ENCODE data around the gene ATP1B3. TPM values are rescaled to one million over a fixed set of nuclear protein-coding genes. Genes with fewer than 3 reads are reported as not detected.
"Not testable (repeated sequence)": the region's sequence is repeated elsewhere in the genome, so short reads cannot be mapped to it uniquely, and the experiment has no call there.

ATP1B3 gene
- total RNA-seq, 2 donors from 2014 or later, result 13.2 to 28.0 TPM

- Histone ChIP-seq H3K27ac (no peak overlapping the region), H3K36me3 (replicated peaks in 1 of 2; ENCODE audit: insufficient read depth in 1 of 2, low read depth in 2 of 2) (peaks cover 0 to 2% of the 10 kb centered on the region in 2 donors), H3K9me3 (no peaks in the 10 kb centered on the region), H3K27me3 (no peaks in the 10 kb centered on the region), H3K4me1 (no peaks in the 10 kb centered on the region), H3K4me3 (no peak overlapping the region)
- DNase-seq, result no peak
- intact Hi-C loops (cut with DNase I), result loop anchor here (10.0 kb wide), 1 partner anchor 309 kb away; no protein-coding TSS in a partner anchor
- ATAC-seq, result no peak
- 35 to 63% methylated on average over 1 of the region's 1 CpG for WGBS, 2 donors
- TF ChIP-seq CTCF (IDR thresholded peaks at IDR 0.05) (no peak), POLR2A (IDR thresholded peaks at IDR 0.05) (no peak)
These were observed 89.0 kb downstream of the ATP1B3 start for GRCh38 chr3:141965471-141965870.

- TF ChIP-seq POLR2A (IDR thresholded peaks at IDR 0.05), result no peak
- TF ChIP-seq CTCF (IDR thresholded peaks at IDR 0.05), result no peak
- ATAC-seq, result no peak
- WGBS, 2 donors, result 81 to 84% methylated on average over 6 of the region's 6 CpGs
These were observed 93.3 kb downstream of the ATP1B3 start for GRCh38 chr3:141969711-141970110.

GRCh38 chr3:141971571-141971970, 95.1 kb downstream of the ATP1B3 start:
- no peaks in the 10 kb centered on the region for H3K27me3 ChIP-seq
- DNase-seq, result no peak
- no peak for TF ChIP-seq POLR2A (IDR thresholded peaks at IDR 0.05)
- TF ChIP-seq CTCF (IDR thresholded peaks at IDR 0.05), result no peak
- no peak overlapping the region for H3K4me3 ChIP-seq
- no peaks in the 10 kb centered on the region for H3K4me1 ChIP-seq
- no peaks in the 10 kb centered on the region for H3K9me3 ChIP-seq
- no peaks in the 10 kb centered on the region for H3K36me3 ChIP-seq (replicated peaks in 1 of 2; ENCODE audit: insufficient read depth in 1 of 2, low read depth in 2 of 2)
- intact Hi-C loops (cut with DNase I), result no loop called here
- no peak for ATAC-seq
- WGBS, 2 donors, result 91 to 96% methylated on average over 1 of the region's 1 CpG
- no peak overlapping the region for H3K27ac ChIP-seq

More at GRCh38 chr3:141969711-141970110, 93.3 kb downstream of the ATP1B3 start:
- no peak overlapping the region for H3K4me3 ChIP-seq
- no peaks in the 10 kb centered on the region for H3K9me3 ChIP-seq
- no peak overlapping the region for H3K27ac ChIP-seq
- no peak for DNase-seq
- H3K36me3 ChIP-seq (replicated peaks in 1 of 2; ENCODE audit: insufficient read depth in 1 of 2, low read depth in 2 of 2), result no peaks in the 10 kb centered on the region
- intact Hi-C loops (cut with DNase I), result loop anchor here (10.0 kb wide), 1 partner anchor 305 kb away; no protein-coding TSS in a partner anchor
- H3K27me3 ChIP-seq, result no peaks in the 10 kb centered on the region
- H3K4me1 ChIP-seq, result no peaks in the 10 kb centered on the region

GRCh38 chr3:141972399-141972798, 96.0 kb downstream of the ATP1B3 start:
- H3K27ac ChIP-seq, result no peak overlapping the region
- DNase-seq (no peak), ATAC-seq (no peak)
- H3K9me3 ChIP-seq, result no peaks in the 10 kb centered on the region
- intact Hi-C loops (cut with DNase I), result no loop called here
- H3K4me3 ChIP-seq, result no peak overlapping the region
- H3K4me1 ChIP-seq, result no peaks in the 10 kb centered on the region
- no peaks in the 10 kb centered on the region for H3K36me3 ChIP-seq (replicated peaks in 1 of 2; ENCODE audit: insufficient read depth in 1 of 2, low read depth in 2 of 2)
- no peaks in the 10 kb centered on the region for H3K27me3 ChIP-seq
- TF ChIP-seq POLR2A (IDR thresholded peaks at IDR 0.05) (no peak), CTCF (IDR thresholded peaks at IDR 0.05) (no peak)
- WGBS, 2 donors, result 98 to 100% methylated on average over 2 of the region's 2 CpGs

- H3K4me1 ChIP-seq; H3K4me3 ChIP-seq; H3K27me3 ChIP-seq; DNase-seq; H3K9me3 ChIP-seq; ATAC-seq; intact Hi-C loops (cut with DNase I); H3K27ac ChIP-seq; H3K36me3 ChIP-seq (replicated peaks in 1 of 2; ENCODE audit: insufficient read depth in 1 of 2, low read depth in 2 of 2): not testable (repeated sequence)
- 90 to 91% methylated on average over 8 of the region's 8 CpGs for WGBS, 2 donors
These were observed 98.3 kb downstream of the ATP1B3 start for GRCh38 chr3:141974777-141975176.

Small RNA genes lying within 50 kb of the gene (small RNA-seq; reads per million reads assigned to genes)
- gene HMGN2P25 (not detected), gene RNU6-509P (not detected)

Other genes starting within 250 kb of the ATP1B3 start
- 10 to 100 TPM; 12.5 to 61.2 TPM for gene RNF7, start 138.3 kb upstream of the ATP1B3 start, total RNA-seq
- gene GRK7, start 113.2 kb upstream of the ATP1B3 start, total RNA-seq, result not detected